Effector memory CD4-positive, alpha-beta T cell (primary cell): ENCODE results near the gene CENPO.

Experiments used
- DNase-seq, 3 donors: peaks; one replicate each; pipeline ENCODE4 v3.0.0-alpha.2; 2020
- H3K27ac ChIP-seq: 2 replicates; pipeline ENCODE4 v1.7.0; 2013; ENCODE audit warnings: mild to moderate bottlenecking, low read length, moderate library complexity; ENCODE audit not compliant: insufficient read depth, poor library complexity, severe bottlenecking
- H3K27me3 ChIP-seq: replicated peaks from 2 replicates; pipeline ENCODE4 v1.7.0; 2013; ENCODE audit warnings: mild to moderate bottlenecking, low read length; ENCODE audit not compliant: insufficient read depth, control insufficient read depth, poor library complexity, severe bottlenecking
- H3K36me3 ChIP-seq: 2 replicates; pipeline ENCODE4 v1.7.0; 2013; ENCODE audit warnings: mild to moderate bottlenecking, low read length, moderate library complexity; ENCODE audit not compliant: control insufficient read depth, insufficient read depth
- H3K4me1 ChIP-seq: 2 replicates; pipeline ENCODE4 v1.7.0; 2013; ENCODE audit warnings: low read length, mild to moderate bottlenecking; ENCODE audit not compliant: control insufficient read depth, insufficient read depth, poor library complexity, severe bottlenecking
- H3K4me3 ChIP-seq: 2 replicates; pipeline ENCODE4 v1.7.0; 2013; ENCODE audit warnings: low read length, low read depth, mild to moderate bottlenecking; ENCODE audit not compliant: insufficient read depth, poor library complexity, severe bottlenecking
- H3K9me3 ChIP-seq: 2 replicates; pipeline ENCODE4 v1.7.0; 2013; ENCODE audit warnings: mild to moderate bottlenecking, low read length, moderate library complexity; ENCODE audit not compliant: control insufficient read depth

Gene CENPO

DNA sequence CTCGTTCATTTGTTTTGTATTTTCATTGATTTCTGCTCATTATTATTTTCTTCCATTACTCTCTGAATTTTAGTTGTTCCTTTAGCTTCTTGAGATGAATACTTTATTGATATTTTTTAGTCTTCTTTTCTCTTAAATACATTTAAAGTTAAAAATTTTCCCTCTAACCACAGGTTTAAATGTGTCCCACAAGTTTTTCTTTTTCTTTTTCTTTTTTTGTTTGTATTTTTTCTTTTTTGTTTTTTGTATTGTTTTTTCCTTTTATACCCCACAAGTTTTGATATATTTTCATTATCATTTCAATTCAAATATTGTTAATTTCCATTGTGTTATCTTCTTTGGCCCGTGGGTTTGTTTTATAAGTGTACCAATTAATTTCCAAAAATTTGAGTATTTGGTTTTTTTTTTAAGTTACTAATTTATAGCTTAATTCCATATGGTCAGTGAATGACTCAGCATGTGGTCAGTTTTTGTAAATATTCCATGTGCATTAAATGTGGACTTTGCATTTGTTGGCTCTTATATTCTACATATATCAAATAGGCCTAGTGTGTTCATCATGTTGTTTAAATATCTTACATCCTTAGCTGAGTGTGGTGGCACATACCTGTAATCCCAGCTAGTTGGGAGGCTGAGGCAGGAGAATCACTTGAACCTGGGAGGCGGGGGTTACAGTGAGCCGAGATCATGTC is 16.2 kb downstream of the CENPO start:
- Histone ChIP-seq H3K4me1 (no peaks in the 10 kb centered on the region), H3K36me3 (no peaks in the 10 kb centered on the region), H3K27ac (no peak overlapping the region), H3K4me3 (no peak overlapping the region), H3K27me3 (no peaks in the 10 kb centered on the region), H3K9me3 (no peaks in the 10 kb centered on the region)
- DNase-seq = no peak

DNA sequence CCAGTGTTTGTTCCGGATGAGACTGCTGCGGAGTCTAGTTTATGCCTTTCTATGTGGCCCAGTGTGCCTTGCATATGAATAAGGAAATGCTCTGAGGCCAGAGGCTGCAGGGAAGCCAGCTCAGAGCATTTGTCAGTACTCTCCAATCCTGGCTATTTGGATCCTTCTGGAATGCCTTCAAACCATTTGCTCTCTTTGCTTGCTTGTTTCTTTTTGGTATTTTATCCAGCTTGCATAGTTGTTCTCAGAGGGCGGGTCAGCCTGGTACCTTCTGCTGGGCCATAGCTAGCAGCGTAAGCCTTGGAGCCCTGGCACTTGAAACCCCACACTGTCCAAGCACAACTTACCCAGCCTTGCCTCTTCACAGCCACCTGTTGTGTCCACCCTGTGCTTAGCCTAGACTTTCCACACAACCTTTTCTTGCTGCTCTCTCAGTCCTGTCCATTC is 20.5 kb downstream of the CENPO start:
- Histone ChIP-seq H3K27ac (no peak overlapping the region), H3K36me3 (no peaks in the 10 kb centered on the region), H3K4me3 (no peak overlapping the region)

GRCh38 chr2:24814516-24814915 is 21.3 kb downstream of the CENPO start:
- peaks cover 6% of the 10 kb centered on the region for H3K36me3 ChIP-seq
- no peak for DNase-seq
- no peaks in the 10 kb centered on the region for H3K27me3 ChIP-seq

More for the DNA sequence above, 20.5 kb downstream of the CENPO start:
- DNase-seq = no peak
- Histone ChIP-seq H3K4me1 (no peaks in the 10 kb centered on the region), H3K9me3 (no peaks in the 10 kb centered on the region), H3K27me3 (no peaks in the 10 kb centered on the region)

GRCh38 chr2:24815171-24815570 is 21.9 kb downstream of the CENPO start:
- H3K4me3 ChIP-seq = no peak overlapping the region
- no peaks in the 10 kb centered on the region for H3K27me3 ChIP-seq
- H3K9me3 ChIP-seq = no peaks in the 10 kb centered on the region
- no peaks in the 10 kb centered on the region for H3K4me1 ChIP-seq
- H3K27ac ChIP-seq = no peak overlapping the region
- DNase-seq = no peak
- peaks cover 10% of the 10 kb centered on the region for H3K36me3 ChIP-seq

More at GRCh38 chr2:24814516-24814915, 21.3 kb downstream of the CENPO start:
- H3K9me3 ChIP-seq = no peaks in the 10 kb centered on the region
- no peak overlapping the region for H3K27ac ChIP-seq
- no peak overlapping the region for H3K4me3 ChIP-seq
- no peaks in the 10 kb centered on the region for H3K4me1 ChIP-seq

GRCh38 chr2:24816404-24816803 is 23.2 kb downstream of the CENPO start:
- no peaks in the 10 kb centered on the region for H3K27me3 ChIP-seq
- no peaks in the 10 kb centered on the region for H3K9me3 ChIP-seq
- H3K27ac ChIP-seq = no peak overlapping the region
- peaks cover 22% of the 10 kb centered on the region for H3K36me3 ChIP-seq
- no peaks in the 10 kb centered on the region for H3K4me1 ChIP-seq
- H3K4me3 ChIP-seq = no peak overlapping the region
- no peak for DNase-seq

DNA sequence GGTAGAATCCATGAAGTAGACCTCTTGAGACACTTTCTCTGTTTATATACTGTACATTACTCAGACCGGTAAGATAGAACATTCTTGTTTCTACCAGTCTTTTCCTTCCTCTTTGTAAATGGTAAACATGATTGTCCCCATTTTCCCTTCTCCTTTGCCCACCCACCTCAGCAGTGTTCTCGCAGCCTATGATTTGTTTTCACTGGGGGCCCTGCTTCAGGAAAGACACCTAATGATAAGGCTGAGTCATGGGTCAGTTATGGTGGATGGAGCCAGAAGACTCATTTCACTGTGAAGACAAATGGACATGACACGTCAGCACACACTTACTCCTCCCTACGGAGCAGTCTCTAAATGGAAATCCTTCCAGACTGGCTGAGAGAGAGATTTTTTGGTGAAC is 23.7 kb downstream of the CENPO start:
- H3K4me3 ChIP-seq = no peak overlapping the region
- H3K27me3 ChIP-seq = no peaks in the 10 kb centered on the region
- no peak for DNase-seq
- H3K4me1 ChIP-seq = no peaks in the 10 kb centered on the region
- H3K9me3 ChIP-seq = no peaks in the 10 kb centered on the region
- H3K27ac ChIP-seq = no peak overlapping the region
- H3K36me3 ChIP-seq = peaks cover 24% of the 10 kb centered on the region

DNA sequence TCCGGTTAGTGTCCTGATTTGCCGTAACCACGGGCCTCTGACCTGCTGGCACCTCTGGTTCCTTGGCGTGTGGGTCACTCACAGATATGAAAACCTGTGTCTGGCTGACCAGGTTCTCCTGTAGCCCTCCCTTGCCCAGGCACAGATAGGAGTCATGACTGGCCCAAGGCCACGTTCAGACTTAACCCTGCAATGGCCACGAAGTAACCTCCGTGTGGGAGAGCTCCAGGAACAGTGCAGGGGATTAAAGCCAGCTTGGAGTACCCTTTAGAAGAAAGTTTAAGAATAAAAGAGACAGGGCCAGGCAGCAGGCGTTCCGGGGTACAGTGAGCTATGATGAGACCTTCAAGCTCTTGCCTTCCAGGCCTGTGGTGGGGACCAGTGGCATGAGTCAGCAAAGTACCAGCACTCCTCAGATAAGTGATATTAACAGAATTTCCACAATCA is 25.5 kb downstream of the CENPO start:
- no peak overlapping the region for H3K4me3 ChIP-seq

GRCh38 chr2:24819442-24820174 is 26.4 kb downstream of the CENPO start:
- no peak for DNase-seq
- Histone ChIP-seq H3K27me3 (no peaks in the 10 kb centered on the region), H3K4me1 (no peaks in the 10 kb centered on the region), H3K9me3 (no peaks in the 10 kb centered on the region), H3K36me3 (peaks cover 24% of the 10 kb centered on the region), H3K27ac (no peak overlapping the region), H3K4me3 (no peak overlapping the region)

More for the DNA sequence above, 25.5 kb downstream of the CENPO start:
- Histone ChIP-seq H3K27ac (no peak overlapping the region), H3K36me3 (peaks cover 24% of the 10 kb centered on the region), H3K27me3 (no peaks in the 10 kb centered on the region), H3K4me1 (no peaks in the 10 kb centered on the region), H3K9me3 (no peaks in the 10 kb centered on the region)
- DNase-seq = no peak

DNA sequence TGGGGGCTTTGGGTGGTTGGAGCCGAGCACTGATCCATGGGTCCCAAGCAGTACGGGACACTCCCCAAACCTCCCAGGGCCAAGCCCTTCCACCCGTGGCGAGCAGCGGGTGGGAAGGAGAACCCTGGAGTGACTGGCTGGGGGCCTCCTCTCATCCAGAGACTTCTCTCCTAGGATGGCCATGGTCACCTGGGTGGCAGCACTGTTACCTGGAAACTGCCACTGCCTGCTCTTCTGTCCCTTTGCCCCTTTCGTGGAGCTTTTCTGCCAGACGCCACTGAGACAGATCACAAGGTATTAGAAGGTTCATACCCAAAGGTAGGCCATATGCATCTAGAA is 26.9 kb downstream of the CENPO start:
- H3K36me3 ChIP-seq = peaks cover 24% of the 10 kb centered on the region

More for the DNA sequence above, 26.9 kb downstream of the CENPO start:
- H3K27me3 ChIP-seq = no peaks in the 10 kb centered on the region
- no peaks in the 10 kb centered on the region for H3K9me3 ChIP-seq
- DNase-seq = no peak
- no peak overlapping the region for H3K4me3 ChIP-seq
- H3K27ac ChIP-seq = no peak overlapping the region
- H3K4me1 ChIP-seq = no peaks in the 10 kb centered on the region
